Transverse colon (tissue), 4 donors: ENCODE data around the gene TMEM38A. TPM values are rescaled to one million over a fixed set of nuclear protein-coding genes. Genes with fewer than 3 reads are reported as not detected.

Experiments used
- DNase-seq: peaks from one replicate; pipeline ENCODE4 v3.0.0-alpha.2; 2019
- H3K27ac ChIP-seq, 4 donors: fragments of 200-600 bp; sonication (generic); 2 replicates each; pipeline ENCODE4 v1.5.1; 2016 to 2018; ENCODE audit warnings: inconsistent platforms in 4 of 4
- H3K27me3 ChIP-seq: fragments of 200-600 bp; sonication (generic); 2 replicates; pipeline ENCODE4 v1.5.1; 2017; ENCODE audit warnings: inconsistent platforms
- H3K36me3 ChIP-seq, 4 donors: fragments of 200-600 bp; sonication (generic); 2 replicates each; pipeline ENCODE4 v1.5.1; 2017 to 2019; ENCODE audit warnings: inconsistent platforms in 4 of 4
- H3K4me1 ChIP-seq, 4 donors: fragments of 200-600 bp; sonication (generic); 2 replicates each; pipeline ENCODE4 v1.5.1; 2017 to 2020; ENCODE audit warnings: inconsistent platforms in 4 of 4
- H3K4me3 ChIP-seq, 4 donors: fragments of 200-600 bp; sonication (generic); 1 replicate in 1 of 4; 2 replicates in 3 of 4; pipeline versions ENCODE4 v1.5.1 to v1.6.1; 2017 to 2019; ENCODE audit warnings: inconsistent platforms in 4 of 4
- H3K9me3 ChIP-seq, 2 donors: fragments of 200-600 bp; sonication (generic); 2 replicates each; pipeline ENCODE4 v1.5.1; 2017 to 2019; ENCODE audit warnings: inconsistent platforms in 2 of 2
- CTCF ChIP-seq, 5 experiments: fragments of 200-600 bp in 3 of 5; fragments of 450-650 bp in 2 of 5; sonication (generic) in 3 of 5; IDR thresholded peaks; 1 replicate in 2 of 5; 2 replicates in 3 of 5; pipeline ENCODE4 v1.5.1; 2016 to 2017; ENCODE audit warnings: antibody characterized with exemption in 5 of 5, inconsistent platforms in 3 of 5, mild to moderate bottlenecking in 2 of 5, moderate library complexity in 1 of 5
- EP300 ChIP-seq: sonication (generic); formaldehyde crosslinking; IDR thresholded peaks from one replicate; pipeline ENCODE4 v1.6.1; 2017; ENCODE audit warnings: antibody characterized with exemption, low read depth
- POLR2A ChIP-seq: fragments of 450-650 bp; IDR thresholded peaks from one replicate; pipeline ENCODE4 v1.6.1; 2016; ENCODE audit warnings: antibody characterized with exemption, mild to moderate bottlenecking, moderate library complexity
- POLR2AphosphoS5 ChIP-seq, 3 donors: sonication (generic); formaldehyde crosslinking; IDR thresholded peaks; one replicate each; pipeline ENCODE4 v1.6.1; 2016; ENCODE audit warnings: antibody characterized with exemption in 3 of 3
- WGBS, 2 donors: methylation state at CpG; one replicate each; pipeline ENCODE4 v1.1.5; 2018; ENCODE audit warnings: low coverage in 1 of 2; 5-methylcytosine and 5-hydroxymethylcytosine counted together
- in situ Hi-C, 4 donors: fragments of 200-750 bp; cut with MboI; loops; one replicate each; pipeline versions ENCODE4 v1.15.0 to v1.15.1; 2017; ENCODE audit warnings: low sequenced_read_pairs in 3 of 4, low pct_ligation_motif_present in 1 of 4, low pct_unique_long_range_greater_than_20kb in 1 of 4
- intact Hi-C: fragments of 100-400 bp; cut with DNase I; formaldehyde crosslinking; loops from one replicate; pipeline ENCODE4 v1.15.1; 2023; ENCODE audit warnings: low total_unique reads
- total RNA-seq, 4 donors: library from RNA; depleted of rRNA; stranded (reverse); fragments of >200 nt; gene quantifications; one replicate each; pipeline ENCODE4 v1.1.0, GENCODE V29; 2016

The TMEM38A gene
- total RNA-seq, 4 donors from 2014 or later = 0.40 to 9.7 (median 5.1) TPM

- no peak overlapping the region for H3K27ac ChIP-seq
- peaks cover 0 to 38% (median 18%) of the 10 kb centered on the region in 4 donors for H3K36me3 ChIP-seq
- TF ChIP-seq EP300 = no peak
- no peak for TF ChIP-seq POLR2A
- TF ChIP-seq POLR2AphosphoS5 (IDR thresholded peaks at IDR 0.05) = no peak
- intact Hi-C loops = no loop called here
- peaks cover 7 to 20% (median 15%) of the 10 kb centered on the region in 4 donors for H3K4me1 ChIP-seq
- H3K4me3 ChIP-seq = no peak overlapping the region
- 83 to 88% methylated on average over 3 of the region's 3 CpGs for WGBS, 2 donors
- in situ Hi-C loops = no loop called here
- H3K9me3 ChIP-seq = no peaks in the 10 kb centered on the region
- DNase-seq = no peak
- no peaks in the 10 kb centered on the region for H3K27me3 ChIP-seq
Observed at GRCh38 chr19:16654627-16655026, 6.3 kb upstream of the TMEM38A start.

GRCh38 chr19:16655727-16656126, 5.2 kb upstream of the TMEM38A start:
- peaks cover 0 to 38% (median 18%) of the 10 kb centered on the region in 4 donors for H3K36me3 ChIP-seq
- H3K9me3 ChIP-seq = no peaks in the 10 kb centered on the region
- peaks cover 7 to 20% (median 16%) of the 10 kb centered on the region in 4 donors for H3K4me1 ChIP-seq
- DNase-seq = no peak
- intact Hi-C loops = no loop called here
- TF ChIP-seq POLR2AphosphoS5 (IDR thresholded peaks at IDR 0.05) (no peak), EP300 (no peak), POLR2A (no peak), CTCF (IDR thresholded peaks at IDR 0.05) (no peak)
- WGBS, 2 donors = 74 to 100% methylated on average over 1 to 11 of the region's 11 CpGs
- in situ Hi-C loops = no loop called here
- no peak overlapping the region for H3K27ac ChIP-seq
- no peak overlapping the region for H3K4me3 ChIP-seq
- no peaks in the 10 kb centered on the region for H3K27me3 ChIP-seq

- no peak overlapping the region for H3K4me3 ChIP-seq
- no peaks in the 10 kb centered on the region for H3K27me3 ChIP-seq
- DNase-seq = no peak
- in situ Hi-C loops = no loop called here
- WGBS, 2 donors = 83 to 92% methylated on average over 2 to 5 of the region's 5 CpGs
- intact Hi-C loops = no loop called here
- H3K27ac ChIP-seq = no peak overlapping the region
- H3K9me3 ChIP-seq = no peaks in the 10 kb centered on the region
- TF ChIP-seq POLR2A = no peak
- TF ChIP-seq EP300 = no peak
- no peak for TF ChIP-seq POLR2AphosphoS5 (IDR thresholded peaks at IDR 0.05)
- H3K4me1 ChIP-seq = peaks cover 12 to 30% (median 25%) of the 10 kb centered on the region in 4 donors
- peaks cover 0 to 32% (median 11%) of the 10 kb centered on the region in 4 donors for H3K36me3 ChIP-seq
Observed at GRCh38 chr19:16657384-16657783, 3.6 kb upstream of the TMEM38A start.

- 2% methylated on average over 13 of the region's 14 CpGs; no CpG with 5 or more reads in 1 of the 2 donors for WGBS, 2 donors
- intact Hi-C loops = no loop called here
- Histone ChIP-seq H3K36me3 (peaks cover 0 to 12% (median 2%) of the 10 kb centered on the region in 4 donors), H3K27me3 (no peaks in the 10 kb centered on the region), H3K4me3 (peak overlapping the region; percentile 65 to 87 (median 69)), H3K9me3 (no peaks in the 10 kb centered on the region), H3K27ac (peak overlapping the region; percentile 89 to 95 (median 92)), H3K4me1 (peaks cover 12 to 36% (median 25%) of the 10 kb centered on the region in 4 donors)
- in situ Hi-C loops = no loop called here
- TF ChIP-seq CTCF (IDR thresholded peaks at IDR 0.05) (no peak), EP300 (no peak), POLR2A (no peak), POLR2AphosphoS5 (IDR thresholded peaks at IDR 0.05) (no peak)
- no peak for DNase-seq
Observed at GRCh38 chr19:16659464-16659831, 1.5 kb upstream of the TMEM38A start.

- 0% methylated on average over 57 of the region's 60 CpGs; no CpG with 5 or more reads in 1 of the 2 donors for WGBS, 2 donors
Observed at GRCh38 chr19:16659832-16660708, 869 bp upstream of the TMEM38A start, which contains the start of gene SMIM7. TSS of gene SMIM7 (minus strand) at chr19:16660144. CDS start at chr19:16660110, 34 bp downstream.

More at GRCh38 chr19:16659832-16660708, 869 bp upstream of the TMEM38A start, which contains the start of gene SMIM7:
- H3K27ac ChIP-seq = peak within 1 kb of the TSS; percentile 89 to 95 (median 92)
- peak; percentile 99 for DNase-seq
- peaks cover 0 to 6% (median 0%) of the 10 kb centered on the region in 4 donors for H3K36me3 ChIP-seq
- H3K4me3 ChIP-seq = peak within 1 kb of the TSS; percentile 65 to 87 (median 69)
- intact Hi-C loops = no loop called here
- no peaks in the 10 kb centered on the region for H3K27me3 ChIP-seq
- in situ Hi-C loops = no loop called here
- H3K9me3 ChIP-seq = no peaks in the 10 kb centered on the region
- H3K4me1 ChIP-seq = peaks cover 12 to 36% (median 25%) of the 10 kb centered on the region in 4 donors
- TF ChIP-seq CTCF (IDR thresholded peaks at IDR 0.05) = peak in 1 of 5 experiments; percentile 2
- peak; percentile 71 to 98 (median 94) for TF ChIP-seq POLR2AphosphoS5 (IDR thresholded peaks at IDR 0.05)
- no peak for TF ChIP-seq EP300
- peak; percentile 90 for TF ChIP-seq POLR2A
